GM08714 (cell line): ENCODE measurements around the gene CBY1.
"Not testable (repeated sequence)": the region's sequence is repeated elsewhere in the genome, so short reads cannot be mapped to it uniquely, and the experiment has no call there.

ENCODE experiments used
- H3K4me3 ChIP-seq: fragments of 200-500 bp; sonication (Bioruptor generic); 2 replicates; pipeline ENCODE4 v1.5.1; 2014; ENCODE audit warnings: mild to moderate bottlenecking, low read length, inconsistent platforms
- ZNF274 ChIP-seq: IDR thresholded peaks from 2 replicates; pipeline ENCODE4 v1.6.1; 2012; ENCODE audit warnings: mild to moderate bottlenecking, low read depth, low read length

Gene CBY1

GRCh38 chr22:38631724-38632123, 24.7 kb upstream of the CBY1 start:
- H3K4me3 ChIP-seq = no peak overlapping the region
- no peak for TF ChIP-seq ZNF274

DNA sequence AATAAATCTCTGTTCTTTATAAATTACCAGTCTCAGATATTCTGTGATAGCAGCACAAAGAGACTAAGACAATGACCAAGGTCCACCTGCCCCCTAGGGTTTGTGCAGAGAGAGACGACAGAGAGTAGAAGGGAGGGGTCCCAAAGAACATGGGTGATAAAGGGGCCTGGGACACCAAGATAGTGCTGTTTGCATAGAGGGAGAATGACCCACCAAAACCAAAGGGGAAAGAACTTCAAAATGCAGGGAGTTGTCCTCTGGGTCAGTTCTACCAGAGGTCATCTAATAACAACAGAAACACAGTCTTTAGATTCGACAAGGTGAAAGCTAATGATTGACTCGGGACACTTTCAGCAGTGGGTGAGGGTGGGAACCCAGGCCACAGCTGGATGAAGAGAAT, 23.9 kb upstream of the CBY1 start:
- H3K4me3 ChIP-seq = no peak overlapping the region
- no peak for TF ChIP-seq ZNF274

DNA sequence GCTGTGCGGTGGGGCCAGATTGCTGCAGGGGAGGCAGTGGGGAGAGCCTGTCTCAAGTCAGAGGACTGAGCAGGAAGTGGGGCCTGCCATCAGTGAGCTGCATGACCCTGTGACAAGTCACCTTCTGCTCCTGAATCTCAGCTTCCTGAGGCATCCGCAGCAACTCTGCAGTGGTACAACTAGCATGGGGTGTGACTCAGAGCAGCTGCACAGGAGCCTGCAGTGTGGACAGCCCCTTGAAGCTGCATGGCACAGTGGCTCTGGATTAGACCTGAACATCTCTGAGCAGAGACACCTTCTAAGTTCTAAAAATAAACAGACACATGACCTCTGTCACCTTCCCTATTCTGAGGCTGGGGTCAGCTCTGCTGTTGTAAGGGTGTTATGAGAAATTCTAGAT, 18.2 kb upstream of the CBY1 start:
- no peak overlapping the region for H3K4me3 ChIP-seq
- TF ChIP-seq ZNF274 = no peak

DNA sequence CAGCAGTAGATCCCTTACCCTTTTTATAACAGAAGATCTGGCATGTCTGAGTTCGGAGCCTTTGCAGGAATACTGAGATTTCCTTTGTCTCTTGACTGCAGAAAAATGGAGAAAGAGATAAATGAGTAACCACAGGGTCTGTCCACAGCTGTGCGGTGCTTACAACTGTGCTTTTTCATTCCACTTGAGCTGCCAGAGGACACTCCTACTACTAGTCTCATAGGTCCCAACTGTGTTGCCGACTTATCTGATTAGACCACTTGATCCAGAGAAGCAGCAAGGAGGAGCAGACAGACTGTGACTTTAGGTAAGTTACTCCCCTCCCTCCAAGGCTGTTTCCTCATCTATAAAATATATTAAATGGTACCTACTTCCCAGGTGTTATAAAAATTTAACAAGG, 17.7 kb upstream of the CBY1 start:
- no peak for TF ChIP-seq ZNF274
- H3K4me3 ChIP-seq = no peak overlapping the region

- TF ChIP-seq ZNF274 = no peak
Measured at GRCh38 chr22:38641476-38642040, 14.9 kb upstream of the CBY1 start.

DNA sequence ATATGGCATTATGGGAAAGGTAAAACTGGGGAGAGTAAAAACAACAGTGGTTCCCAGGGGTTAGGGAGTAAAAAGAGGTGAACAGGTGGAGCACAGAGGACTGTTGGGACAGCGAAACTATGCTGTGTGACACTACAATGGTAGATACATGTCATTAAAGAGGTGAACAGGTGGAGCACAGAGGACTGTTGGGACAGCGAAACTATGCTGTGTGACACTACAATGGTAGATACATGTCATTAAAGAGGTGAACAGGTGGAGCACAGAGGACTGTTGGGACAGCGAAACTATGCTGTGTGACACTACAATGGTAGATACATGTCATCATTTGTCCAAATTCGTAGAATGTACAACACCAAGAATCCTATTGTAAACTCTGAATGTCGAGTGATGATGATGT, 12.2 kb upstream of the CBY1 start:
- H3K4me3 ChIP-seq = not testable (repeated sequence)

More at GRCh38 chr22:38641476-38642040, 14.9 kb upstream of the CBY1 start:
- H3K4me3 ChIP-seq = no peak overlapping the region

- no peak overlapping the region for H3K4me3 ChIP-seq
- no peak for TF ChIP-seq ZNF274
Measured at GRCh38 chr22:38645430-38645829, 11.0 kb upstream of the CBY1 start.

- no peak for TF ChIP-seq ZNF274
- H3K4me3 ChIP-seq = no peak overlapping the region
Measured at GRCh38 chr22:38649841-38650522, 6.5 kb upstream of the CBY1 start.

DNA sequence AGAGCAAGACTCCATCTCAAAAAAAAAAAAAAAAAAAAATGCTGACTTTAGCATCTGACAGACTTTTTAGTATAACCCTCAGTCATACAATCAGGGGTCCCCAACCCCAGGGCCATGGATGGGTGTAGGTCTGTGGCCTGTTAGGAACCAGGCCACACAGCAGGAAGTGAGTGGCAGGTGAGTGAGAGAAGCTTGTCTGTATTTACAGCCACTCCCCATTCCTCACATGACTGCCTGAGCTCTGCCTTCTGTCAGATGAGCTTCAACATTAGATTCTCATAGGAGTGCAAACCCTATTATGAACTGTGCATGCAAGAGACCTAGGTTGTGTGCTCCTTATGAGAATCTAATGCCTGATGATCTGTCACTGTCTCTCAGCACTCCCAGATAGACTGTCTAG, 3.6 kb upstream of the CBY1 start:
- H3K4me3 ChIP-seq = no peak overlapping the region
- no peak for TF ChIP-seq ZNF274

DNA sequence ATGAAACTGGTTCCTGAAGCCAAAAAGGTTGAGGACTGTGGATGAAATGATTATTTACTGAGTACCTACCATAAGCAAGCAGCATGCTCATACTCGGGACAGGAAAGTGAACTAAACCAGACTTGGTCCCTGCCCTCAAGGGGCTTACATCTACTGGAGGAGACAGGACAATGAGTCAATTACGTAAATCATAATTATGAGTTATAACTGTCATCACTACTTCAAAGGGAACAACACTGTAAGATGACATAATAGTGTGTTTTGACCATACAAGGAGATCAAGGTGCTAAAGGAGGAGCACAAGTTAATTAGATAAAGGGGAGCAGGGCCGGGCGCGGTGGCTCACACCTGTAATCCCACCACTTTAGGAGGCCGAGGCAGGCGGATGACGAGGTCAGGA, 2.7 kb upstream of the CBY1 start:
- no peak overlapping the region for H3K4me3 ChIP-seq
- TF ChIP-seq ZNF274 = no peak

DNA sequence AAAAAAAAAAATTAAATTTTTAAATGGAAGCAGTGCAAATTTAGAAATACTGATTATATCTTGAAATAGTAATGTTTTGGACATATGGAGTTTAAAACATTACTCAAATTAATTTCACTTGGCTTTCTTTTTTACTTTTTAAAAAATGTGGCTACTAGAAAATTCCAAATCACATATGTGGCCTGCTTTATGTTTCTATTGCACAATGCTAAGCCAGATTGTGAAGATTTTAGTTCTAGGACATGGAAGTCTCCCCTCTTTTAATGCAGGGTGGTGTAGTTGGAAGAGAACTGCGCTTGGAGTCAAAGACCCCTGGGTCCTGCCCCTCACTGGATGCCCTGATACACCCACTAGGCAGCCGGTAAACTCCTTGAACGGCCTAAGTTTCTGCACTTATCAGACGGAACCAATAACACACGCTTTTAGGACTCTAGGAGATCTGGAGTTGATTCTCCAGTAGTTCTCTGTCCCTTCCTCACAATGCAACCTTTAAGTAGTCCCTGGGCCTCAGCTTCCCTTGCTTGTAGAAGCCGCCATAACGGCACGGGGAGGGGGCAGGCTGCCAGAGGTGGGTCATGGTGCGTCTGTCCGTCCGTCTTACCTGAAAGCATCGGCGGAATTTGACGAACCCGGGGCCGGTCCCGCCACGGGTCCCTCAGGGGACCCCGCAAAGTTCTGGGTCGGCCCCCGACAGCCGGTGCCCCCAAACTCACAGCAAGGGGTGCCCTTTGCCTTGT, 751 bp upstream of the CBY1 start:
- no peak for TF ChIP-seq ZNF274
- H3K4me3 ChIP-seq = peak overlapping the region; percentile 92

DNA sequence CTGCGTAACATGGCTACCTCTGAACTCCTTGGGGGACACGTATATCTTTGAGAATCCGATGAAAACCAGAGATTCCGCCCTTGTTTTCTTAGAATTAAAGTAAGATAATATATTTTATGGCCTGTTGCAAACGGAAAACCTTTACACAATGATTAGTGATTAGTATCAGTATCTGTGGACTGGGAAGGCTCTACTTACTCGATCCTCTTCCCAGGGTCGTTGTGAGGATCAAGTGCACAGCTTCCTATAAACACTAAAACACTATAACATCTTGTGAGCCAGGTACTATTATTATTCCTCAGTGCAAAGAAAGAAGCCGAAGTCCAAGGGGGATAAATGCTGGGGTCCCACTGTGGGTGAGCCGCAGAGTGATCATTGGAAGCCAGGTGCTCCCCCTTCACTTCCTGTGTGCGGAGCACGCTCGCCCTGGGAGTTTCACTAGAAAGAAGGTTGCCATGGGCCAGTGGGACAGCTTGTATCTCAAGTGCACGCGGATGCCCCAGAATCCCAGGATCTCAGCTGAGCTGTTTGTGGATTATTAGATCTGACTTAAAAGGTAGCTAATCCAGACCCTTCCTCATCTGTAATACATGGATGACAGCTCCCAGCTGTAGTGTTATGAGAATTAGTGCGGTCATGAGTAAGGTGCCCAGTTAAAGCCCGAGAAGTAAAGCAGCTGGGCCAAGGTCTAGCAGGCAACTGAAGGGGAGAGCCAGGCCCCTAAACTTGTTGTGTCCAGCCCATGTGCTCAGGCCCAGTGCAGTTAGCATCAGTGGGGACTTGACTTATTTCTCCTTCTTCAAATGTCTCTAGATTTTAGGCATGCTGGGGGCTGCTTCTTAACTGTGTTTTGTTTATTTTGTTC, 839 bp downstream of the CBY1 start:
- TF ChIP-seq ZNF274 = no peak
- H3K4me3 ChIP-seq = peak overlapping the region; percentile 92

GRCh38 chr22:38674888-38675287, 18.4 kb downstream of the CBY1 start:
- no peak for TF ChIP-seq ZNF274
- no peak overlapping the region for H3K4me3 ChIP-seq

GRCh38 chr22:38675833-38676232, 19.4 kb downstream of the CBY1 start:
- H3K4me3 ChIP-seq = no peak overlapping the region
- TF ChIP-seq ZNF274 = no peak
